Calu3 (cell line): ENCODE results near the gene NTM. TPM values are rescaled to one million over a fixed set of nuclear protein-coding genes. Genes with fewer than 3 reads are reported as not detected.

ENCODE experiments used
- BruUV-seq: library from RNA; stranded (reverse); fragments of 400-500 nt; replicated peaks from 2 replicates; lab custom pipeline; 2021; lab: Mats Ljungman, UMichigan
- CTCF ChIA-PET: fragments of 300-600 bp; sonication (Branson Sonifier 250); formaldehyde crosslinking; loops from one replicate; lab custom pipeline; 2022; ENCODE audit warnings: antibody characterized with exemption; lab: Charles Lee
- DNase-seq: peaks from one replicate; pipeline ENCODE4 v3.0.0; 2022
- H3K27ac Mint-ChIP-seq: one replicate; pipeline ENCODE4 v1.8.0; 2022; ENCODE audit warnings: mixed read lengths; ENCODE audit not compliant: unreplicated experiment
- H3K27me3 Mint-ChIP-seq: one replicate; pipeline ENCODE4 v1.8.0; 2022; ENCODE audit warnings: mixed read lengths; ENCODE audit not compliant: unreplicated experiment
- H3K36me3 Mint-ChIP-seq: one replicate; pipeline ENCODE4 v1.8.0; 2022; ENCODE audit warnings: mild to moderate bottlenecking, moderate library complexity, mixed read lengths; ENCODE audit not compliant: insufficient read depth, unreplicated experiment
- H3K4me1 Mint-ChIP-seq: one replicate; pipeline ENCODE4 v1.8.0; 2022; ENCODE audit warnings: mild to moderate bottlenecking, low read depth, mixed read lengths; ENCODE audit not compliant: unreplicated experiment
- H3K4me3 Mint-ChIP-seq: one replicate; pipeline ENCODE4 v1.8.0; 2022; ENCODE audit warnings: mild to moderate bottlenecking, low read depth, moderate library complexity, mixed read lengths; ENCODE audit not compliant: unreplicated experiment
- H3K9me3 Mint-ChIP-seq: one replicate; pipeline ENCODE4 v1.8.0; 2022; ENCODE audit warnings: low read depth, mixed read lengths; ENCODE audit not compliant: unreplicated experiment
- CTCF ChIP-seq: fragments of 200-600 bp; IDR thresholded peaks from one replicate; pipeline ENCODE4 v1.8.0; 2022; ENCODE audit warnings: antibody characterized with exemption; ENCODE audit not compliant: unreplicated experiment
- intact Hi-C: fragments of 100-400 bp; cut with micrococcal nuclease; formaldehyde crosslinking; loops from one replicate; pipeline ENCODE4 v1.10.0; 2022; ENCODE audit not compliant: unreplicated experiment
- total RNA-seq: library from RNA; stranded (reverse); gene quantifications from 2 replicates; pipeline ENCODE4 v1.2.3, GENCODE V29; 2022

The NTM gene
- total RNA-seq, 1 experiment from 2014 or later: not detected

GRCh38 chr11:131506348-131506747, 135.9 kb downstream of the NTM start:
- H3K9me3 Mint-ChIP-seq: peaks cover 10% of the 10 kb centered on the region
- no TSS peak for BruUV-seq
- intact Hi-C loops: no loop called here
- H3K4me1 Mint-ChIP-seq: no peaks in the 10 kb centered on the region
- H3K4me3 Mint-ChIP-seq: no peak overlapping the region
- H3K27ac Mint-ChIP-seq: no peak overlapping the region
- no peaks in the 10 kb centered on the region for H3K36me3 Mint-ChIP-seq
- DNase-seq: no peak
- no peaks in the 10 kb centered on the region for H3K27me3 Mint-ChIP-seq
- no peak for TF ChIP-seq CTCF
- CTCF ChIA-PET: no interaction called here

- H3K4me1 Mint-ChIP-seq: no peaks in the 10 kb centered on the region
- no peak overlapping the region for H3K4me3 Mint-ChIP-seq
- no TSS peak for BruUV-seq
- no peak overlapping the region for H3K27ac Mint-ChIP-seq
- H3K9me3 Mint-ChIP-seq: peaks cover 5% of the 10 kb centered on the region
- H3K27me3 Mint-ChIP-seq: no peaks in the 10 kb centered on the region
- intact Hi-C loops: no loop called here
- no peak for TF ChIP-seq CTCF
- DNase-seq: no peak
- CTCF ChIA-PET: no interaction called here
- H3K36me3 Mint-ChIP-seq: no peaks in the 10 kb centered on the region
Observed at GRCh38 chr11:131510662-131511061, 140.2 kb downstream of the NTM start.

GRCh38 chr11:131511794-131512193, 141.4 kb downstream of the NTM start:
- H3K4me3 Mint-ChIP-seq: no peak overlapping the region
- H3K27ac Mint-ChIP-seq: no peak overlapping the region
- H3K9me3 Mint-ChIP-seq: peaks cover 5% of the 10 kb centered on the region
- no TSS peak for BruUV-seq
- no peaks in the 10 kb centered on the region for H3K27me3 Mint-ChIP-seq
- no peaks in the 10 kb centered on the region for H3K4me1 Mint-ChIP-seq
- DNase-seq: no peak
- intact Hi-C loops: no loop called here
- TF ChIP-seq CTCF: no peak
- no peaks in the 10 kb centered on the region for H3K36me3 Mint-ChIP-seq
- CTCF ChIA-PET: interaction anchor here (0.7 kb wide), 1 partner anchor 65 kb away, joined by 3 read pairs; no protein-coding TSS in a partner anchor

GRCh38 chr11:131512228-131512627, 141.8 kb downstream of the NTM start:
- CTCF ChIA-PET: no interaction called here
- Mint-ChIP-seq H3K9me3 (peaks cover 5% of the 10 kb centered on the region), H3K36me3 (no peaks in the 10 kb centered on the region), H3K4me3 (no peak overlapping the region), H3K4me1 (no peaks in the 10 kb centered on the region), H3K27ac (no peak overlapping the region), H3K27me3 (no peaks in the 10 kb centered on the region)
- intact Hi-C loops: no loop called here
- TF ChIP-seq CTCF: no peak
- no TSS peak for BruUV-seq
- no peak for DNase-seq
